Esophagus mucosa (tissue), 1 donor: ENCODE data around the gene NPHP4. TPM values are rescaled to one million over a fixed set of nuclear protein-coding genes. Genes with fewer than 3 reads are reported as not detected.
"Not testable (repeated sequence)": the region's sequence is repeated elsewhere in the genome, so short reads cannot be mapped to it uniquely, and the experiment has no call there.

Experiments
- ATAC-seq: fragments of 200-7000 bp; cut with Tn5 transposase; one replicate; pipeline ENCODE4 v1.9.1; 2020
- total RNA-seq: library from RNA; stranded (reverse); gene quantifications from one replicate; pipeline ENCODE4 v1.2.4, GENCODE V29; 2023
- donor health status: DM: yes; HTN: yes; CAD: no.

NPHP4 gene
- total RNA-seq, 1 donor from 2014 or later = 4.7 TPM

DNA sequence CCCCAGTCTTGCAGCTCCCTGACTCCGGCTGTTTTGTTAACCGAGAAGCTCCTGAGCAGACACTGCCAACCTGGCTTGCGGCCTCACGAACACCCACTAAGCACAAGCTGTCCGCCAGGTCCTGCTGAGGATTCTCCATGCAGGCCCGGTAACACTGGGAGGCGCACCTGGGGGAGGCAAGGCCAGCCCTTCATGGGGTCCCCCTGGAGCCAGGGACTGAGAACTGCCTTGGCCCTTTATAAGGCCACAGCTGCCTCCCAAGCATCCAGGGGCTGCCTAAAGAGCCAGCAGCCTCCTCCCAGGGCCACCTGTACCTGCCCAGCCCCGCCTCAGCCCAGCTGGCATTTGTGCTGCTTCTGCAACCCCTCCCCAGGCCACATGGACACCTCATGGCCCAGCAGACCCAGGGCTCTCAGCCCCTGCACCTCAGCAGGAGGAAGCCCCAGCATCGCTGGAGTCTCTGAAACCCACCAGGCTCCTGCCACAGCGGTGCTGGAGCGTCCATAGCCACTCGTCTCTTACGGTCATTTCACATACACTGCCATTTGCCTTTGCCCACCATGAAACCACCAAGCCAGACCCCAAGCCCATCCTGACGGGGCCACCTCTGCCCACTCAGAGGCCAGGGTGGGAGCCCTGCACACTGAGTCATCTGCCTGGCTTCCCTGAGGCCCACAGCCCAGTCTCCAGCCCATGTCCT lies 82.5 kb downstream of the NPHP4 start:
- no peak for ATAC-seq

DNA sequence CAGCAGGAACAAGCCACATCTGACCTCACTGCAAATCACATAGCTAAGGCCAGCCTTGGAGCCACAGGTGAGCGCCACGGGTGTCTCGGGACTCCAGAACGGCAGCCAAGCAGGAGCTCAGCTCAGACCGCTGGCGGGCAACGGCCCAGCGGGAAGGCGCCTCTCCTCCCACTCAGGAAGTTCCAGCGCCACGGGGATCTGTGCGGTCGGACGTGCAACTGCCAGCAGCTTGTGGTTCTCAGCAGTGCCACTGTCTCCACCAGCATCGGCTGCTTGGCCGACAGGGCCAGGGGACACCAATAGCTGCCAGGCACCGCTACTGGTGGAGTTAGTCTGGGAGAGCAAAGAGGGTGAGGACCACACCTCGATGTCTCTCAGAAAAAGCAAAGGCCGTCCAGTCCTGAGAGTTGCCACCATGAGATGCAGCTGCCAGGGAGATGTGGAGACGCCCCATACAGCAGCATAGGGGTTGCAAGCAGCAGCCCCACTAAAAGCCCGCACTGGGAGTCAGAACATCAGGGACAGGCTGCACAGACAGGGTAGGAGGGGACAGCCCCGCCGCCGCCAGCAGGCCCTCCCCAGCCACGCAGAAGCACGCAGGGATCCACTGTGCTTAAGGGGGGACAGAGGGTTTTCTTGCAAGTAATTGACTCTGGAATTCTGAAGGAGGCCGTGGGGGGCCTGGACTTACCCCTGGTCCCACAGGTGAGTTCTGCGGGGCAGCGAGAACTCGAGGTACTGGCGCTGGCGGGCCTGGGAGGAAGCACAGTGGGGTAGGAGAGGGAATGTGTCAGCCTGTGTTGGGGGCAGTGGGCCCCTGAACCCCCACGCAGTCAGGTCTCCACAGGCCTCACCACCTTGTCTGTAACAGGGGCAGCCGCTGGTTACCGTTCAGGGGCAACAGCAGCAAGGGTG lies 83.5 kb downstream of the NPHP4 start:
- no peak for ATAC-seq

DNA sequence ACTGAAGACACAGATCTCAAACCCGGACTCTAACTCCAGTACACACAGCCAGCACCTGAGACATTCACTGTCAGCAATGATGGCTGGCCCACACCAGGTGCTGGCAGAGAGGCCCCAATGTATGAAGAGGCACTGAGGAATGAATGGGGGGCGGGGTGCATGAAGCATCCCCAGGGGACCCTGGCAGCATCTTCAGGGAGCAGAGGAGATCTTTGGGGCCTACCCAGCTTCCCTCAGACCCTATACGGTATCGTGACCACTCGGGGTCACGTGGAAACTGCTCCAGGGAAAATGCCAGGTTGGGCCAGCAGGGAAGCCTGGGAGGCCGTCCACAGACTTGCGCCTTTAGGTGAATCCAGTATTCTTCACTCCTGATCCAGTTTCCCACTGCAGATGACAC lies 84.3 kb downstream of the NPHP4 start:
- no peak for ATAC-seq

- ATAC-seq = no peak
Measured at GRCh38 chr1:5907386-5907785, 84.8 kb downstream of the NPHP4 start.

DNA sequence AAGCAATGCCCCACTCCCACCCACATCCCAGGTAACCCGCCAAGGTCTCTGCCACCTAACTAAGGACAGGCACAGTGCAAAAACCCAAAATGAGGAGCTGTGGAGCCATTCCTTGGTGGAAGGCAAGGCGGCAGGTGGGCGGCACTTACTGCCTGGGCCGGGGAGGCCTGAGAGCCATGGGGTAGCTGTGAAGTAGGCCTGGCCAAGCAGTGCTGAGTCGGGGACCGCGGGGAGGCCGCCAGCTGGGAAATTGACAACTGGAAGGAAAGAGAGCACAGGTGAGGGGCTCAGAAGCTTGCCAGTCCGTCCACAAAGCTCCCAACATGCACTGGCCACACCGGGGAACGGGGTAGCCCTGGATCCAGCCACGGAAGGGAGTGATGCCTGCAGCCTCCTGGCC lies 85.3 kb downstream of the NPHP4 start:
- no peak for ATAC-seq

DNA sequence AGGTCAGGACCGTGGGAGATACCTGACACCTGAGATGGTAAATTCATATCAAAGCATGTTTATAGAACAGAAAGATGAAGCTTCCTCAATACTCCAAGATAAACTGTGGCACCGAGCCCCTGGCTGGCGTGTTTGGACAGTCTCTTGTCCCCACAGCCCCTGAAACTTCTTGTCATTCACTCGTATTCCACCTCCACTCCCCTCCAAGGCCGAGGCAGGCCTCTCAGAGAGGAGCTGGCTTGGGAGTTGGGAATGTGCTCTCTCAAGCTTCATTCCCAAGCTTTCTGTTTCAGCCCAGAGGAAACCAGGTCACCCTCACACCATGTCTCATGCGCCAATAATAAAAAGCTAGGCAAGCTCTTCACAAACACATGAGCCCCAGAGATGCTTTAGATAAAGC lies 86.1 kb downstream of the NPHP4 start:
- ATAC-seq = no peak

GRCh38 chr1:5905436-5905835 lies 86.8 kb downstream of the NPHP4 start:
- ATAC-seq = no peak

DNA sequence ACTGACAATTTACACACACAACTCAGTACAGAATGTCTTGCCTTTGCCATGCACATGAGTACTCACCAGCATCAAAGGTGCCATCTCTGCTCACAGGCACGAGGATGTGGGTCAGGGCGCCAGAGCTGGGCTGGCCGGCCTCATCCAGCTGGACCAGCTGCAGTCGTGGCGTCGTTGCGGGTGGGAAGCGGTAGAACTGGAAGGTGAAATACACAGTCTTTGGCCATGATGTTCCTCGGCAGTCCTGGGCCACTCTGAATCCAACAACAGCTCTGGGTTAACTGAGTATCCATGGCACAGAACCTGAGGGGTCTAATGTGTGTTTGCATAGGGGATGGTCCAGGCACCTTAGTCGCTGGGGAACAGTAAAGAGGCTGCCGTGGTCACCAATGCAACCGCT lies 87.7 kb downstream of the NPHP4 start:
- no peak for ATAC-seq

DNA sequence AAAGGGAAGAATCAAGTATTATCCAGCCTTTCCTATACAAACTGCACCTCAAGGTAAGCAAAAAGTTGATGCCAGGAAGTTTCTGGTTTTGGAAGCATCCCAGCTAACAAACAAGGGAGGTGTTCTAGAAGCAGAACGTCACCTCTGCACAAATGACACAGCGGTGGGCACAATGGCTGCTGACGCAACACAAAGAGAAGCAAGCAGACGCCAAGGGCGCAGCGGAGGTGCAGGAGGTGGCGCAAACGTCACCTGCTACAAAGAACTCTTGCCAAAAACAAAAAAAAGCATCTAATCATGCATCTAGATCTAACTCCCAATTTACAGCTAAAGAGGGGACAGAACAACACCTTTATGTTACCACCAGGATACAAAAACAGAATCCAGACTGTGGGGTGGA lies 88.5 kb downstream of the NPHP4 start:
- no peak for ATAC-seq

DNA sequence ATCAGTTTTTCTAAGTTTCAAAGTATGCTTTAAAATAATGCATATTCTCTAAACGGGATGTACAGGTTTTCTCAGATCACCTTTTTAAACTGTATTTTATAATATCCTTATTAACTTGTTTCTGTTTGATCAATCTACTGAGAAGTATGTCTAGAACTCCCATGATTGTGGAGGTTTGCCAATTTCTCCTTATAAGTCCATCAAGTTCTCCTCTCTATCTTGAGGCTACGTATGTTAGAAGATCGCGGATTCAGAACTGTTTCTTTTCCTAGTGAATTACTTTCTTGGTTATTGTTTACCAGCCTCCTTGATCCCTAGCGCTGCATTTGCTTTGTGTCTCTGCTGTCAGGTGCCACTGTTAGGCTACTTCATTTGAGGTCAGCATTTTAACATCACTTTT lies 89.2 kb downstream of the NPHP4 start:
- ATAC-seq = no peak

GRCh38 chr1:5901841-5902240 lies 90.4 kb downstream of the NPHP4 start:
- no peak for ATAC-seq

DNA sequence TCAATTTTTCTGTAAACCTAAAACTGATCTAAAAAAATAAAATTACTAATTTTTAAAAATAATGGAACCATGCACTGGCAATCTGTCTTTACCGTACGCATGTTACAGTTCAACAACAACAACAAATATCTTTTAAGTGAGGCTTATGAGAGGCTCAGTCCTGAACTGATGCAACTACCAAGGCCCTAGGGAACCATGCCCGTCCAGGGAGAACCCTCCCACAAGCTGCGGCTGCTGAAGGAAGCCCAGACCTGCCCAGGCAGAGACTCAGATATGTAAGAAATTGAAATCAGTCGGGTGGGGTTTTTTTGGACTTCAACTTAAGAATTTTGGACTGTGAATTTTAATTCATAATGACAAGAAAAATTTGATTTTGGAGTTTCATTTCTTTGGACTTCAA lies 91.1 kb downstream of the NPHP4 start:
- peak; percentile 57 for ATAC-seq

- ATAC-seq = no peak
Measured at GRCh38 chr1:5898266-5898665, 94.0 kb downstream of the NPHP4 start.

DNA sequence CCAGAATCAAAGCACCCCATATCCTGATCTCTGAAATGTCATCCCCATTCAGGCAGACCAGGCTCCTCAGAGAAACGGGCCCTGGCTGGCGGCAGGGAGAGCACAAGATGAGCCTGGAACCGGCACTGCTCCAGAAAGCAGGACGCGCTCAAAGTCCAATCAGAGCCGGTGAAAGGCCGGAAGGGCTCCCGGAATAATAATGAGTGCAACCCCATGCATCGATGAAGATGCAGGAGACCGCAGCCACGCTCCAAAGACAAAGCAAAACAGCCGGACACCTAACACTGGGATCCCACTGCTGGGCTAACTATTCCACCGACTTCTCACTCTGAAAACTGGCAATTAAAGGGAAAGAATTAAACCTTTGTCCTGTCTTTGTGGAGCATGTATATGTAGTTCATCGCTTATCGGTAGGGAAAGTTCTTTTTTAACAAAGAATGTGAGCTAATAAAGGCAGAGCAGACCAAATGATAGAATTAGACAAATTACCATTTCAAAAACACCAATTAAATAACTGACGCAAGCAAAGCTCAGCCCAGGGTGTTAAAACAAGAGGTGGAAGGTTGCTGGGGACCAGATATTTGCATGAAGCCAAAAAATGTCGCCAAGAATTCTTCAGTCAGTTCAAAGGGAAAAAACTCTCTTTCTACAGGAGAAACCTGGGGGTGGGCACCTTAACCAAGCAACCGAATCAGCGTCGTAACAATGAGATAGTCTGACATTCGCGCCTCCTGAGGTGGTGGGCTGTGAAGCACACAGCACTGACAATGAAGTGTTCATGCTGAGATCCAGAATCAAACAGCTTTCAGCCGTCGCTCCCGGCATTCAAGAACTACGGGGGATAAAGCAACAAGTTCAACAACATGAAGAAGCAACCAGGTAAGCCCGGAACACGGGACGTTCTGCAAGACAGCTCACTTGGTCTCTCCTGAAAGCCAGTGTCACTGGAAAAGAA lies 95.2 kb downstream of the NPHP4 start:
- ATAC-seq = no peak

DNA sequence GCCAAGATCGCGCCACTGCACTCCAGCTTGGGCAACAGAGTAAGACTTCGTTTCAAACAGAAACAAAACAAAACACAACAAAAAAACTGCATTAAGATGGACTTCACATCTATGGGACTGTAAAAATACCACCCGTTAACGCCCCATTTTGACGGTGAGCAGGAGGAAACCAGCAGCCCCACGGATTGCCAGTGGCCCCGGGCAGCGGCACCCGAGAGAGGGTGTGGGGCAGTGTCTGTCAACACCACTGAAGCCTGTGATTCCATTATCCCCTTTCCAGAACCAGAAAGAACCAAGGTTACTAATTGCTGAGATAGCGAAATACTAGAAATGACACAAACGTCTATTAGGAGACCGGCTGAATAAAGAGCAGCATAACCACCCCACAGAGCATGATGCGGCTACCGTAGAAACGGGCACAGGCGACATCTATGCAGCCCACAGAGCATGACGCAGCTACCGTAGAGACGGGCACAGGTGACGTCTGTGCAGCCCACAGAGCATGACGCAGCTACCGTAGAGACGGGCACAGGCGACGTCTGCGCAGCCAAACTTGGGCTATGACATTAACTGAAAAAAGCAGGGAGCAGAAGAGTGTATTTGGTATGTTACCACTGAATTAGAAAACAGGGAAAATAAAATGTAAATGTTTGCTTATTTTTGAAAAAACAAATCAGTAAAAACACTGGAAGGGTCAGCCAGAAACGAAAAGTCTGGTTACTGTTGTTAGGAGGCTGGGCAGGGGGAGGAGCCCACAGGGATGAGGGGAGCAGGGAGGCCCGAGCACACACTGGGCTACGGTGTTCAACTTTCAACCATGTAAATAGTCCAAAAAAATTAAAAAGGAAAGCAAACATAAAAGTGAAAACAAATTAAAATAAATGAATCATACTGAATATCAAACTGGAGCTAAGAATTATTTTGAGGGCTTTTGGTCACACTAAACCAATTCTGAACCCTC lies 96.5 kb downstream of the NPHP4 start:
- ATAC-seq = no peak

DNA sequence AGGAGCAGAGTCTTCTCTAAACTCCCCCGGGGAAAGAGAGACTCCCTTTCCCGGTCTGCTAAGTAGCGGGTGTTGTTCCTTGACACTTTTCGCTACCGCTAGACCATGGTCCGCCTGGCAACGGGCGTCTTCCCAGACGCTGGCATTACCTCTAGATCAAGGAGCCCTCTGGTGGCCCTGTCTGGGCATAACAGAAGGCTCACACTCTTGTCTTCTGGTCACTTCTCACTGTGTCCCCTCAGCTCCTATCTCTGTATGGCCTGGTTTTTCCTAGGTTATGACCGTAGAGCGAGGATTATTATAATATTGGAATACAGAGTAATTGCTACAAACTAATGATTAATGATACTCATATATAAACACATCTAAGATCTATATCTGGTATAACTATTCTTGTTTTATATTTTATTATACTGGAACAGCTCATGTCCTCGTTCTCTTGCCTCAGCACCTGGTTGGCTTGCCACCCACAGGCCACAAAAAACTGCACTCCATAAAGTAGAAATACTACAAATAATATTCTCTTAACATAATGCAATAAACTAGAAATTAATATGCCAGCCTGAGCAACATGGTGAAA lies 98.4 kb downstream of the NPHP4 start:
- ATAC-seq = not testable (repeated sequence)

- no peak for ATAC-seq
Measured at GRCh38 chr1:5892329-5892728, 99.9 kb downstream of the NPHP4 start.

- no peak for ATAC-seq
Measured at GRCh38 chr1:5891736-5892135, 100.5 kb downstream of the NPHP4 start.

GRCh38 chr1:5891137-5891536 lies 101.1 kb downstream of the NPHP4 start:
- no peak for ATAC-seq

GRCh38 chr1:5890346-5891106 lies 101.7 kb downstream of the NPHP4 start:
- no peak for ATAC-seq
